ENCODE results near the gene MYDGF.

The MYDGF gene

GRCh38 chr19:4660181-4660791 lies 9.9 kb downstream of the MYDGF start:
- CTCF ChIA-PET: interaction anchor here (0.8 to 1.3 kb wide), 3 partner anchors 19 to 93 kb away, joined by 3 to 5 read pairs (median 5); no protein-coding TSS in a partner anchor
- POLR2A ChIA-PET: interaction anchor here (0.6 kb wide), 1 partner anchor 26 kb away, joined by 3 read pairs; no protein-coding TSS in a partner anchor
- H3K4me3 ChIP-seq (ENCODE audit: low read depth, low read length): no peak overlapping the region
- no peak overlapping the region for H3K27ac ChIP-seq (ENCODE audit: extremely low read depth, low read depth, low read length)
- no peaks in the 10 kb centered on the region for H3K4me1 ChIP-seq (ENCODE audit: control insufficient read depth, insufficient read depth, low read length)
- TF ChIP-seq SCRT2 (tag by site-specific recombination; IDR thresholded peaks at IDR 0.05) (peak; percentile 58), ZIC2 (tag by site-specific recombination; IDR thresholded peaks at IDR 0.05) (no peak), GLIS1 (tag by site-specific recombination; IDR thresholded peaks at IDR 0.05) (peak; percentile 19; the same call in 1 of the 2 replicates), ZNF654 (tag by site-specific recombination; IDR thresholded peaks at IDR 0.05; ENCODE audit: low read depth) (peak; percentile 35), ZBTB20 (tag by site-specific recombination; IDR thresholded peaks at IDR 0.05) (no peak), CTCF (tag by site-specific recombination; IDR thresholded peaks at IDR 0.05) (peak; percentile 71), FEZF1 (tag by site-specific recombination; IDR thresholded peaks at IDR 0.05) (no peak), ZNF221 (tag by site-specific recombination; IDR thresholded peaks at IDR 0.05; ENCODE audit: borderline replicate concordance) (no peak), ZNF121 (tag by site-specific recombination; IDR thresholded peaks at IDR 0.05) (0 out of 2 replicates have a peak, but pooled peaks have one; percentile 26)
- H3K36me3 ChIP-seq (ENCODE audit: control insufficient read depth in 2 of 2, insufficient read depth in 1 of 2, low read length in 2 of 2): peaks cover 3 to 82% of the 10 kb centered on the region in 2 experiments; a peak in 2 of 3 replicates
- H3K9me3 ChIP-seq (ENCODE audit: control insufficient read depth, insufficient read depth, low read depth, low read length): no peaks in the 10 kb centered on the region

- H3K4me3 ChIP-seq (ENCODE audit: low read depth, low read length): no peak overlapping the region
- no peak overlapping the region for H3K27ac ChIP-seq (ENCODE audit: extremely low read depth, low read depth, low read length)
- H3K36me3 ChIP-seq (ENCODE audit: control insufficient read depth in 2 of 2, insufficient read depth in 1 of 2, low read length in 2 of 2): peaks cover 3 to 78% of the 10 kb centered on the region in 2 experiments; a peak in 2 of 3 replicates
- POLR2A ChIA-PET: no interaction called here
- TF ChIP-seq ZNF280C (tag by site-specific recombination; IDR thresholded peaks at IDR 0.05) (no peak), ZNF830 (tag by site-specific recombination; IDR thresholded peaks at IDR 0.05; ENCODE audit: low read depth) (no peak), ZNF350 (tag by site-specific recombination; IDR thresholded peaks at IDR 0.05) (no peak), BCL11B (tag by site-specific recombination; IDR thresholded peaks at IDR 0.05; ENCODE audit: low read depth) (no peak), ZNF174 (tag by site-specific recombination; IDR thresholded peaks at IDR 0.05) (no peak), ZFP41 (tag by site-specific recombination; IDR thresholded peaks at IDR 0.05; ENCODE audit: borderline replicate concordance) (no peak), SP3 (tag by site-specific recombination; IDR thresholded peaks at IDR 0.05) (no peak), ZNF26 (tag by site-specific recombination; IDR thresholded peaks at IDR 0.05) (no peak), HOXA7 (CRISPR knock-in tag; IDR thresholded peaks at IDR 0.05; ENCODE audit: borderline replicate concordance) (no peak), ZNF560 (tag by site-specific recombination; IDR thresholded peaks at IDR 0.05; ENCODE audit: borderline replicate concordance) (no peak), ZNF391 (tag by site-specific recombination; IDR thresholded peaks at IDR 0.05; ENCODE audit: borderline replicate concordance, low read depth) (no peak), ZNF157 (tag by site-specific recombination; IDR thresholded peaks at IDR 0.05) (no peak), ZNF548 (tag by site-specific recombination; IDR thresholded peaks at IDR 0.05) (no peak), WT1 (tag by site-specific recombination; IDR thresholded peaks at IDR 0.05) (no peak), ZNF362 (tag by site-specific recombination; IDR thresholded peaks at IDR 0.05) (no peak)
- H3K4me1 ChIP-seq (ENCODE audit: control insufficient read depth, insufficient read depth, low read length): no peaks in the 10 kb centered on the region
- CTCF ChIA-PET: no interaction called here
- no peaks in the 10 kb centered on the region for H3K9me3 ChIP-seq (ENCODE audit: control insufficient read depth, insufficient read depth, low read depth, low read length)
Measured at GRCh38 chr19:4657835-4658234, 12.3 kb downstream of the MYDGF start.
